ENCODE data around the gene XYLT1.

Gene XYLT1

DNA sequence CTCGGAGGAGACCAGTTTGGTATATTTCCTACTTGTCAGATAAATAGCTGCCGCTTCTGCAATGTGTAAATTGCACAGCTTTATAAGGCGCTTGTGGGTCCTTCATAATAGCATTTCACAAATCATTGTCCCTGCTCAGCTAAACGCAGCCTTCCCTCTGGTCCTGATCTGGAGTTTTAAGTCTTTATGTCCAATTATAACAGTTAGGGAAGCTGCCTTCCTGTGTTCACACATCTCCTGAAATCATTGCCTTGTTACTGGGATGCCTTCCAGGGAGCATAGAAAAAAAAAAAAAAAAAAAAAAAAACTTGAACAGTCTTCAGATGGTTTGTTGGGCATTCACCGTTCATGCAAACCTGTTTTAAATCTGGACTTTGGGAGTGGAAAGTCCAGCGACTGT is 342.0 kb downstream of the XYLT1 start:
- DNase-seq (ENCODE audit: insufficient read length, low spot score): no peak
- TF ChIP-seq POLR2A (IDR thresholded peaks at IDR 0.05; ENCODE audit: low read depth, low read length): no peak
- no peak for TF ChIP-seq SPI1 (IDR thresholded peaks at IDR 0.05; ENCODE audit: low read depth, low read length)
- TF ChIP-seq TAF1 (IDR thresholded peaks at IDR 0.05; ENCODE audit: low read depth, low read length): no peak
- no peak for TF ChIP-seq POU2F2 (IDR thresholded peaks at IDR 0.05; ENCODE audit: low read depth, low read length)
- no peak for TF ChIP-seq PAX5 (IDR thresholded peaks at IDR 0.05; ENCODE audit: insufficient read depth, low read length, severe bottlenecking)
- TF ChIP-seq POLR2AphosphoS5 (IDR thresholded peaks at IDR 0.05; ENCODE audit: low read depth, low read length): no peak
- no peak for FAIRE-seq

DNA sequence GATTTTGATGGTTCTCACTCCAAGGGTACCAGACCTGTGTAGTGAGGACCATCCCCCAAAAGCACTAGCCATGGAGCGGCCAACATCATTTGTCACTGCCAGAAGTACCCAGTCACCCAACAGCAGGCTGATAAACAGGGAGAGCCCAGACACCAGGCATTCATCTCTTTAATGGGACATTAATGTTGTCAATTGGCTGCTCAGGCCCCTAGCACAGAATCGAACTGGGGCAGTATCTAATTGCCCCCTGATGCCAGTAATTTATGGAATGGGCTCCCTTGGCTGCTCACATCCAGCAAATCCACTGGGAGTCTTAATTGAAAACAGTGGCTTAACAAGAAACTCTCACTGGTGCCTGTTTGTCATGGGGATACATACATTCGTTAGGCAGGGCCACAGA is 344.6 kb downstream of the XYLT1 start:
- no peak for FAIRE-seq
- no peak for DNase-seq (ENCODE audit: insufficient read length, low spot score)
- no peak for TF ChIP-seq SPI1 (IDR thresholded peaks at IDR 0.05; ENCODE audit: low read depth, low read length)
- TF ChIP-seq POLR2AphosphoS5 (IDR thresholded peaks at IDR 0.05; ENCODE audit: low read depth, low read length): no peak
- TF ChIP-seq TAF1 (IDR thresholded peaks at IDR 0.05; ENCODE audit: low read depth, low read length): no peak
- TF ChIP-seq POLR2A (IDR thresholded peaks at IDR 0.05; ENCODE audit: low read depth, low read length): no peak
- TF ChIP-seq POU2F2 (IDR thresholded peaks at IDR 0.05; ENCODE audit: low read depth, low read length): no peak
- TF ChIP-seq PAX5 (IDR thresholded peaks at IDR 0.05; ENCODE audit: insufficient read depth, low read length, severe bottlenecking): no peak

DNA sequence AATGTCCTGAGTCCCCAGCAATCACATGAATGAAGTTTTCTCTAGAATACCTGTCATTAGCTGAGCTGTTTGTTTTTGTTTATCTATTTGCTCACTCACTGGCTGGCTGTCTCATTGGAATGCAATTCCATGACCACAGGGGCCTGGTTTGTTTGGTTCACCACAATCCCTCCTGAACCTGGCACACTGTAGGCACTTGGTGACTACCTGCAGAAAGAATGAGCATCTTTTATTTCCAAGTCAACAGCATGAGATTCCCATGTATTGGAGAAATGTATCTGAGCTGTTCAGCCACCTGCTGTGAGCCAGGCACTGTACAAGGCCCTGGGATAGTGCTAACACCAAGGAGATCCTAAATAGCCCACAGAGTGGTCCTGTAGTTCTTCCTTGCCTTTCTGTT is 345.1 kb downstream of the XYLT1 start:
- FAIRE-seq: no peak
- no peak for DNase-seq (ENCODE audit: insufficient read length, low spot score)
- no peak for TF ChIP-seq POLR2A (IDR thresholded peaks at IDR 0.05; ENCODE audit: low read depth, low read length)
- no peak for TF ChIP-seq TAF1 (IDR thresholded peaks at IDR 0.05; ENCODE audit: low read depth, low read length)
- TF ChIP-seq SPI1 (IDR thresholded peaks at IDR 0.05; ENCODE audit: low read depth, low read length): no peak
- no peak for TF ChIP-seq PAX5 (IDR thresholded peaks at IDR 0.05; ENCODE audit: insufficient read depth, low read length, severe bottlenecking)

DNA sequence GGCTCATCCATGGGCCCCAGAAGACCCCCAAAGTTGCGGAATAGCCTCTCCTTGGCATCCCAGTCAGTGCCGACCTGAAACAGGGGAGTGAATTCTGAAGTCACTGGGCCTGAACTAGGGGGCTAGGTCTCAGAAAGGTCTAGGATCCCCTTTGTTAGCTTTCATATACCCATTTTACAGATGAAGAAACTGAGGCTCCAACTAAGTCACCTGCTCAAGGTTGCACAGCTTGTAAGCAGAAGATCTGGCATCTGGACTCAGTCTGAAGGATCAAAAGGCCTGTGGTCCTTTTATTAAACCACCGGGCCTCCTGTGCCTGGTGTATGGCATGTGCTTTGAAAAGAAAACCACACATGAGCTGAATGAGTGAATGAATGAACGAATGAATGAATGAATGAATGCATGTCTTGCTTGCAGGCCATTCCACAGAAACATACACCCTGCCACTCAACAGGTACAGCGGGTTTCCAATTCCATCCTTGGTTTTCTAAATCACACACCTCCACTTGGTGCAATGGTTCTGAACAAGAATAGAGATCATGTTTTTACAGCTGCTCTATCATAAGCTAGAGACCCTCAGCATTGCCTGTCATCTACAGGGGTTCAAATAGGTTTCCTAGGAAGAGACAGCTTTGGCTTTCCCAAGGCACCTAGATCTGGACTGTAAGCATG is 352.7 kb downstream of the XYLT1 start:
- DNase-seq (ENCODE audit: insufficient read length, low spot score) (no peak), FAIRE-seq (no peak)
- TF ChIP-seq POLR2A (IDR thresholded peaks at IDR 0.05; ENCODE audit: low read depth, low read length) (no peak), POU2F2 (IDR thresholded peaks at IDR 0.05; ENCODE audit: low read depth, low read length) (no peak), TAF1 (IDR thresholded peaks at IDR 0.05; ENCODE audit: low read depth, low read length) (no peak), PAX5 (IDR thresholded peaks at IDR 0.05; ENCODE audit: insufficient read depth, low read length, severe bottlenecking) (no peak), SPI1 (IDR thresholded peaks at IDR 0.05; ENCODE audit: low read depth, low read length) (no peak), POLR2AphosphoS5 (IDR thresholded peaks at IDR 0.05; ENCODE audit: low read depth, low read length) (no peak)

DNA sequence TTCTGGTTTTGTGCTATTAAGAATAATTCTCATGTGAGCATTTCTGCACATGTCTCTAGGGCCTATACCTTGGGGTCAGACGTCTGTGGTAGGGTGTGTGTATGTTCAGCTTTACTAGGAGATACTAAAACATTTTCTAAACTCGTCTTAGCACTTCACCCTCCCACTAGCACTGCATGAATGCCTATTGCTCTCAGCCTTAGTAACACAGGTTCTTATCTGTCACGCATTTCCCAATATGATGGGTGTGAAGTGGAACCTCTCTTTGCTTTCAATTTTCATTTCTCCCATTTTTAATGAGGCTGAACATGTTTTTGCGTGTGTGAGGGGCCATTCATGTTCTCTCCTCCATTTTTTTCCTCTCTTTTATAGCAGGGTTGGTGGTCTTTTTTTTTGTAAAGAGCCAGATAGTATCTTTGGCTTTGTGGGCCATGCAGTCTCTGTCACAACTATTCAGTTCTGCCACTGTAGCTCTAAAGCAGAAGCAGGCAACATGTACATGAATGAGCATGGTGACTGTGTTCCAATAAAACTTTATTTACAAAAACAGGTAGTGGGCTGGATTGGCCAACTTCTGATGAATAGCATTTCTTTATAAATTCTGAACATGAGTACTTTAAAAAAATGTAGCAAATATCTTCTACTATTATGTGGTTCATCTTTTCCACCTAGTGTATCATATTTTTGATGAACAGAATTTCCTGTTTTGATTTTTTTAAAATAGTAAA is 354.0 kb downstream of the XYLT1 start:
- no peak for TF ChIP-seq SPI1 (IDR thresholded peaks at IDR 0.05; ENCODE audit: low read depth, low read length)
- no peak for TF ChIP-seq TAF1 (IDR thresholded peaks at IDR 0.05; ENCODE audit: low read depth, low read length)
- DNase-seq (ENCODE audit: insufficient read length, low spot score): no peak
- no peak for FAIRE-seq

DNA sequence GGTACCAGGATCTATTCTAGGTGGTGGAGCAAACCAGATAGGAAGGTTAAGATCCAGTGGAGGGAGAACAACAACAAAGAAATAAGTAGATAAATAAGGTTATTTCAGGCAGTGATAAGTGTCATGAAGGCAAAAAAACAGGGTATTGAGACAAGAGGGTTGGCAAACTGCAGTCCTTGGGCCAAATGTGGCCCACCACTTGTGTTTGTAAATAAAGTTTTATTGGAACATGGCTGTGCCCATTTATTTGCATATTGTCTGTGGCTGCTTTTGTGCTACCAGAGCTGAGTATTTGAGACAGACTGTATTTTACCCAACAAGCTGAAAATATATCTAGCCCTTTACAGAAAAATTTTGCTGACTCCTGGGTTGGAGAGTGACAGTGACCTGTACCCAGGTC is 361.3 kb downstream of the XYLT1 start:
- no peak for FAIRE-seq
- TF ChIP-seq SPI1 (IDR thresholded peaks at IDR 0.05; ENCODE audit: low read depth, low read length): no peak
- no peak for TF ChIP-seq POLR2AphosphoS5 (IDR thresholded peaks at IDR 0.05; ENCODE audit: low read depth, low read length)
- no peak for TF ChIP-seq POU2F2 (IDR thresholded peaks at IDR 0.05; ENCODE audit: low read depth, low read length)
- no peak for TF ChIP-seq POLR2A (IDR thresholded peaks at IDR 0.05; ENCODE audit: low read depth, low read length)
- TF ChIP-seq TAF1 (IDR thresholded peaks at IDR 0.05; ENCODE audit: low read depth, low read length): no peak
- TF ChIP-seq PAX5 (IDR thresholded peaks at IDR 0.05; ENCODE audit: insufficient read depth, low read length, severe bottlenecking): no peak
- DNase-seq (ENCODE audit: insufficient read length, low spot score): no peak

DNA sequence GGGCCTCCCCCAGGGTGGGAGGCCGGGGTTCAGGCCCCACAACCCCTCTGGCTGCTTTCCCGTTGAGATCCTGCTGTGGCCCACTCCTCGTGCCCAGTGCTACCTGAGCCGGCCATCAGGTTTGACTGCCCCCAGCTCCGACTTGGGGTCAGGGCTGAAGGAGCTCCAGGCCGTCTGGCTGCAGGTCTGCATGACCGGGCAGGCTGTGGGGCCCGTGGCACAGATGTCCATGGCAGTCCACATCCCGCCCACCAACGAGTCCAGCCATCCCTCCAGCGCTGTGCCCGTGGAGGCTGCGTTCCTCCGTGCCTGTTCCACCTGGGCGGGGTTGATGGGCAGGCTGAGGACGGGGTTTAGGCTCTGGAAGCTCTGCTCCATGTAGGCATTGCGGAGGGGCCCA is 362.2 kb downstream of the XYLT1 start:
- DNase-seq (ENCODE audit: insufficient read length, low spot score): no peak
- FAIRE-seq: no peak
- TF ChIP-seq POU2F2 (IDR thresholded peaks at IDR 0.05; ENCODE audit: low read depth, low read length) (no peak), SPI1 (IDR thresholded peaks at IDR 0.05; ENCODE audit: low read depth, low read length) (no peak), POLR2A (IDR thresholded peaks at IDR 0.05; ENCODE audit: low read depth, low read length) (no peak), TAF1 (IDR thresholded peaks at IDR 0.05; ENCODE audit: low read depth, low read length) (no peak), POLR2AphosphoS5 (IDR thresholded peaks at IDR 0.05; ENCODE audit: low read depth, low read length) (no peak), PAX5 (IDR thresholded peaks at IDR 0.05; ENCODE audit: insufficient read depth, low read length, severe bottlenecking) (no peak)

DNA sequence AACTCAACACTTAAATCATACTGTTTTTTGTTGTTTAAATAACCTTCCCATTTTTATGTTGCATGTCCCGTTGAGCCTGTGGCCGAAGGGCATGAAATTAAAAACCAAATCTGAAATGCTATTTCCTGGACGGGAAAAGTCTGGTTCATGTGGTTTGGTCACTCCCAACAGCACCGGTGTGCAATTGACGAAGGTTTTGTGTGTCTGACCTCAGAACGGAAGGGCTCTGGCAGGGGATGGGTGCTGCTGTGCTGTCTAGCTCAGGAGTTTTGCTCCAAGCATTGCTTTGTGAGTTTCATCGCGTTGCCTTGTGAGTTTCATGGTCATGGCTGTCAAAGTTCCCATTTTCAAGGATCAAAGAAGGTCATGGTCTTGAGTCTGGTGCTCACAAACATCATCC is 363.3 kb downstream of the XYLT1 start:
- no peak for FAIRE-seq
- no peak for DNase-seq (ENCODE audit: insufficient read length, low spot score)
- TF ChIP-seq TAF1 (IDR thresholded peaks at IDR 0.05; ENCODE audit: low read depth, low read length) (no peak), POLR2A (IDR thresholded peaks at IDR 0.05; ENCODE audit: low read depth, low read length) (no peak), PAX5 (IDR thresholded peaks at IDR 0.05; ENCODE audit: insufficient read depth, low read length, severe bottlenecking) (no peak), SPI1 (IDR thresholded peaks at IDR 0.05; ENCODE audit: low read depth, low read length) (no peak), POLR2AphosphoS5 (IDR thresholded peaks at IDR 0.05; ENCODE audit: low read depth, low read length) (no peak), POU2F2 (IDR thresholded peaks at IDR 0.05; ENCODE audit: low read depth, low read length) (no peak)

DNA sequence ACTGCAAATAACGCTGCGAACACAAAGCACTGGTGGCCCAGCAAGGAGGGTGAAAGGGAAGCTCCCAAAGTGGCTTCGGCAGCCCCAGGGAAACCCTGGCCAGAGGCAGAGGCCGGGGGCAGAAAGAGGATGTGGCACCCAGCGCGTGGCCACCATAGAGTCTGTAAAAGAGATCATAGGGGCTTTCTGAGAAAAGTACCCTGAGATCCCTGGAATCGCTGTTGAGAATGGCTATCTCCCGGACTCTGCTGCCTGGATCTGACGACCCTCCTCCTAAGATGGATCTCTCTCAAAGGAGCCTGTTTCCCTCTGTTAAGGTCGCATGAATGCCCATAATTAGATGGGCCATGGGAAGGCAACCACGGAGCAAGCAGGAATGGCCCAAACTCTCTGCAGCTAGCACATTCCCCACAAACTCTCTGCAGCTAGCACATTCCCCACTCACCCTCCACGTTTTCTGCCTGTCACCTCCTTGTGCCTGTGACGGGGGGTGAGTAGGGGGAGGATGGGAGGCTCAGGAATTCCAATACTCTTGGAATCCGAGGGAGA is 364.4 kb downstream of the XYLT1 start:
- TF ChIP-seq SPI1 (IDR thresholded peaks at IDR 0.05; ENCODE audit: low read depth, low read length) (peak; percentile 81), POLR2A (IDR thresholded peaks at IDR 0.05; ENCODE audit: low read depth, low read length) (no peak), POLR2AphosphoS5 (IDR thresholded peaks at IDR 0.05; ENCODE audit: low read depth, low read length) (peak; percentile 36; the same call in 1 of the 2 replicates)
- FAIRE-seq (no peak), DNase-seq (ENCODE audit: insufficient read length, low spot score) (no peak)
